ENCODE results near the gene METTL8. TPM values are rescaled to one million over a fixed set of nuclear protein-coding genes. Genes with fewer than 3 reads are reported as not detected.

The METTL8 gene
- total RNA-seq, 2 experiments from 2014 or later, result 43.4 to 44.8 TPM

GRCh38 chr2:171342067-171342413 lies 91.8 kb downstream of the METTL8 start:
- no peak overlapping the region for H3K27ac Mint-ChIP-seq
- CTCF ChIA-PET, result no interaction called here
- POLR2A ChIA-PET, result no interaction called here
- H3K36me3 Mint-ChIP-seq (ENCODE audit: low read depth), result peaks cover 6% of the 10 kb centered on the region
- H3K9me3 Mint-ChIP-seq, result no peaks in the 10 kb centered on the region
- no peaks in the 10 kb centered on the region for H3K27me3 Mint-ChIP-seq
- intact Hi-C loops (cut with micrococcal nuclease), result no loop called here
- H3K4me3 Mint-ChIP-seq, result no peak overlapping the region
- no peak for TF ChIP-seq CTCF (IDR thresholded peaks at IDR 0.05)
- DNase-seq, result no peak
- peaks cover 19% of the 10 kb centered on the region for H3K4me1 Mint-ChIP-seq (ENCODE audit: low read depth)
- no peak for ATAC-seq

- Mint-ChIP-seq H3K9me3 (no peaks in the 10 kb centered on the region), H3K36me3 (ENCODE audit: low read depth) (peaks cover 6% of the 10 kb centered on the region), H3K27me3 (no peaks in the 10 kb centered on the region), H3K27ac (no peak overlapping the region), H3K4me3 (no peak overlapping the region), H3K4me1 (ENCODE audit: low read depth) (peaks cover 17% of the 10 kb centered on the region)
- ChIA-PET CTCF (interaction anchor here (0.6 kb wide), 1 partner anchor 23 kb away, joined by 3 read pairs; no protein-coding TSS in a partner anchor), POLR2A (no interaction called here)
- ATAC-seq (no peak), DNase-seq (no peak)
- intact Hi-C loops (cut with micrococcal nuclease), result no loop called here
- TF ChIP-seq CTCF (IDR thresholded peaks at IDR 0.05), result no peak
Observed at GRCh38 chr2:171341394-171342066, 92.3 kb downstream of the METTL8 start.

- ChIA-PET POLR2A (no interaction called here), CTCF (interaction anchor here (0.9 kb wide), 1 partner anchor 82 kb away, joined by 3 read pairs; no protein-coding TSS in a partner anchor)
- TF ChIP-seq CTCF (IDR thresholded peaks at IDR 0.05), result no peak
- H3K4me1 Mint-ChIP-seq (ENCODE audit: low read depth), result peaks cover 8% of the 10 kb centered on the region
- no peak overlapping the region for H3K4me3 Mint-ChIP-seq
- ATAC-seq (no peak), DNase-seq (no peak)
- H3K27ac Mint-ChIP-seq, result no peak overlapping the region
- H3K36me3 Mint-ChIP-seq (ENCODE audit: low read depth), result peaks cover 16% of the 10 kb centered on the region
- intact Hi-C loops (cut with micrococcal nuclease), result no loop called here
- no peaks in the 10 kb centered on the region for H3K9me3 Mint-ChIP-seq
- H3K27me3 Mint-ChIP-seq, result no peaks in the 10 kb centered on the region
Observed at GRCh38 chr2:171334946-171335345, 98.8 kb downstream of the METTL8 start.

- Mint-ChIP-seq H3K4me3 (no peak overlapping the region), H3K36me3 (ENCODE audit: low read depth) (peaks cover 21% of the 10 kb centered on the region), H3K27me3 (no peaks in the 10 kb centered on the region), H3K27ac (no peak overlapping the region), H3K9me3 (no peaks in the 10 kb centered on the region), H3K4me1 (ENCODE audit: low read depth) (peaks cover 8% of the 10 kb centered on the region)
- POLR2A ChIA-PET, result no interaction called here
- intact Hi-C loops (cut with micrococcal nuclease), result no loop called here
- ATAC-seq (no peak), DNase-seq (no peak)
- TF ChIP-seq CTCF (IDR thresholded peaks at IDR 0.05), result no peak
- CTCF ChIA-PET, result interaction anchor here (0.8 to 0.9 kb wide), 2 partner anchors 14 to 83 kb away, joined by 3 read pairs; no protein-coding TSS in a partner anchor
Observed at GRCh38 chr2:171334171-171334570, 99.6 kb downstream of the METTL8 start.

- H3K36me3 Mint-ChIP-seq (ENCODE audit: low read depth), result peaks cover 21% of the 10 kb centered on the region
- no peak for DNase-seq
- POLR2A ChIA-PET, result interaction anchor here (0.6 to 1.2 kb wide), 2 partner anchors 15 to 89 kb away, joined by 3 read pairs; no protein-coding TSS in a partner anchor
- no peaks in the 10 kb centered on the region for H3K9me3 Mint-ChIP-seq
- no peak for ATAC-seq
- CTCF ChIA-PET, result interaction anchor here (1.0 kb wide), 1 partner anchor 103 kb away, joined by 3 read pairs; the partner anchor contains the start of genes DCAF17 and METTL8
- intact Hi-C loops (cut with micrococcal nuclease), result no loop called here
- no peak for TF ChIP-seq CTCF (IDR thresholded peaks at IDR 0.05)
- H3K4me3 Mint-ChIP-seq, result no peak overlapping the region
- H3K27ac Mint-ChIP-seq, result no peak overlapping the region
- H3K4me1 Mint-ChIP-seq (ENCODE audit: low read depth), result peaks cover 23% of the 10 kb centered on the region
- H3K27me3 Mint-ChIP-seq, result no peaks in the 10 kb centered on the region
Observed at GRCh38 chr2:171330155-171330956, 103.4 kb downstream of the METTL8 start.
